ENCODE measurements around the gene KLF2.
"Not testable (repeated sequence)": the region's sequence is repeated elsewhere in the genome, so short reads cannot be mapped to it uniquely, and the experiment has no call there.

Gene KLF2

DNA sequence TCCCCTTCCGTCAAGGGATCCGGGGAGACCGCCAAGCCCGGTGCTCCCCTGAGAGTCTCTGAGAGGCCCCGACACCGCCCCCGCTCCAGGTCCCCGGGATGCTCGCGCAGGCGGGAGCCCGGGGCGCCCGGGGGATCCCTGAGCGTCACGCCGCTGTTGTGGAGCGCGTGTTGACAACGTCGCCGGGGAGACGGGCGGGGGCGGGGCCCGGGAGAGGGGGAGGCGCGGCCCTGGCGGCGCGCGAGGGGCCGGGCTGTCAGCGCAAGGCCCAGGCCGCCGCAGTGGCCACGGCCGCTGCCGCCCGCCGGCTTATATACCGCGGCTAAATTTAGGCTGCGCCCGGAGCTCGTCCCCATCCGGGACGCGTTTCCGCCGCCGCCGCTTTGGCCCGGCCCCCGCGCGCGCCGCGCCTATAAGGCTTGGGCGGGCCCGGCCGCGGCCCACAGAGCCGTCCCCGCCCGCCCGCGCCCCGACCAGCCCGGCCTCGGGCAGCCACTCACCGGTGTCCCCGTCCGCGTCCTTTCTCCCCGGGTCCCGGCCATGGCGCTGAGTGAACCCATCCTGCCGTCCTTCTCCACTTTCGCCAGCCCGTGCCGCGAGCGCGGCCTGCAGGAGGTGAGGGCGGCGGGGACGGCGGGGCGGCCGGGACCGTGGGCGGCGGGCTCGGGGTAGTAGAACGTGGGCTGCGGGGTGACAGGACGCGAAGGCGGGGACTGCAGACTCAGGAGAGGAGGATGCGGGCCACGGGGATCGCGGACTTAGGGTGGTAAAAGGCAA lies at the start of gene KLF2:
Gene KLF2, plus strand, starts transcription at position 443 of the 777 bp plus-strand sequence. Its CDS starts 98 bp downstream, at position 541.
- peak in 1 of 2 experiments; percentile 30 for DNase-seq

DNA sequence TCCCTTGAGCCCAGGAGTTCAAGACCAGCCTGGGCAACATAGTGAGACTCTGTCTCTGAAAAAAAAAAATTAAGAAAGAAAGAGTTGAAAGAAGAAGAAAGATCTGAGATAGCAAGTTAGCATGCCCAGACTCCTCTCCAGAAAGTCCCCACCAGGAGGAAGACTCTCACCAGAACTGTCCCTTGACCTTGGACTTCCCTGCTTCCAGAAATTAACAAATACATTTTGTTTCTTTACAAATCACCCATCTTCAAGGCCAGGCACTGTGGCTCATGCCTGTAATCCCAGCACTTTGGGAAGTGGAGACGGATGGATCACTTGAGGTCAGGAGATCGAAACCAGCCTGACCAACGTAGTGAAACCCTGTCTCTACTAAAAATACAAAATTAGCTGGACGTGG lies 44.3 kb upstream of the KLF2 start:
- no peak for DNase-seq

DNA sequence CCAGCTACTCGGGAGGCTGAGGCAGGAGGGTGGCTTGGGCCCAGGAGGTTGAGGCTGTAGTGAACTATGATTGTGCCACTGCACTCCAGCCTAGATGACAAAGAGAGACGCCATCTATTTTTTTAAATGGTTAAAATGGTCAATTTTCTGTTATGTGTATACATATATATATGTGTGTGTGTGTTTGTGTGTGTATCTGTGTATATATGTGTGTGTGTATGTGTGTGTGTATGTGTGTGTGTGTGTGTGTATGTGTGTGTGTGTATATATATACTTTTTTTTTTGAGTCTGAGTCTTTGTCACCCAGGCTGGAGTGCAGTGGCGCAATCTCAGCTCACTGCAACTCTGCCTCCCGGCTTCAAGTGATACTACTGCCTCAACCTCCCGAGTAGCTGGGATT lies 42.9 kb upstream of the KLF2 start:
- DNase-seq, result no peak

DNA sequence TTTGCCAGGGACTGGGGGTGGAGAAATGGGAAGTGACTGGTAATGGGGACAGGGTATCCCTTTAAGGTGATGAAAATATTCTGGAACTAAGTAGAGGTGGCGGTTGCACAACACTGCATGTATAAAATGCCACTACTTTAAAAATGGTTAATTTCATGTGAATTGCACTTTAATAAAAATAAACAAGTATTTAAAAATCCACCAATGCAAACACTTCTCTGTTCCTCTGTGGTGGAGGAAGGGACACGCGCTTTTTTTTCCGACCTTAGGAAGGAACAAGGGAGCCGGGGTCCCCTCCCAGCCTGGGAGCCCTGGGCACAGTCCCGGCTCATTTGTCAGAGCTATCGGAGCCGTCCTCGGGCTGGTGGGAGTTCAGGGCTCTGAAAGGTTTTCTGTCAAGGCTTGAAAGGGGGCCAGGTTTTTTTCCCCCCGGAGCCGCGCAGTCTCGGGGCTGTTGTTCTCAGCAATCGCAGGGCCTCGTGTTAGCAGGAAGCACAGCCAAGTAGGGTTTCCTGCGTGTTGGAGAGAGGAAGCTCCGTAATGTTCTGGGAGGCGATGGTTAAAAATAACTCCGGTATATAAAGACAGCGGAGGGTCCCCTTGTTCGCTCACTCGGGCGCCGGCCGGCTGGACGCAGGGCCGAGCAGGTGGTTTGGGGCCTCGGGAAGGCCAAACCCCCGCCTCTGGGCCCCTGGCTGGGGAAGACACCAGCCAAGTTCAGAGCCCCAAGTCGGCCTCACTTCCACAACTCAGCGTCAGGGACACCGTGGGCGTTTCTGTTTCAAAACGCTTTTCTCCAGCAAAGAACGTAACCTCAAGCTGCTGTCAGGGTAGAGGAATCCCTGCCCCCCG lies 41.2 kb upstream of the KLF2 start:
- peak; percentile 36 to 41 for DNase-seq

DNA sequence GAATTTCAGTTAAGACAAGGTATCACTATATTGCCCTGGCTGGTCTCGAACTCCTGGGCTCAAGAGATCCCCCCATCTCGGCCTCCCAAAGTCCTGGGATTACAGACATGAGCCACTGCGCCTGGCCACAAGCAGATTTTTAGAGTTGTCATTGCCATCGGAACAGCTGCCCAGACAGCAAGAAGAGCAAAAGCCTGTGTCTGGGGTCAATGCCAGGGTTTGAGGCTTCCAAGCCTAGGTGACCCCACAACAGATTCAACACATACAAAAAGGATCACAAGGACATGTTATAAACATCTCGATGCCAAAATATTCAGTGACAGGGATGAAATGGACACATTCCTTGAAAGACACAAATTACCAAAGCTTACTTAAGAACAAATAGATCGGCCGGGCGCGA lies 40.1 kb upstream of the KLF2 start:
- no peak for DNase-seq

DNA sequence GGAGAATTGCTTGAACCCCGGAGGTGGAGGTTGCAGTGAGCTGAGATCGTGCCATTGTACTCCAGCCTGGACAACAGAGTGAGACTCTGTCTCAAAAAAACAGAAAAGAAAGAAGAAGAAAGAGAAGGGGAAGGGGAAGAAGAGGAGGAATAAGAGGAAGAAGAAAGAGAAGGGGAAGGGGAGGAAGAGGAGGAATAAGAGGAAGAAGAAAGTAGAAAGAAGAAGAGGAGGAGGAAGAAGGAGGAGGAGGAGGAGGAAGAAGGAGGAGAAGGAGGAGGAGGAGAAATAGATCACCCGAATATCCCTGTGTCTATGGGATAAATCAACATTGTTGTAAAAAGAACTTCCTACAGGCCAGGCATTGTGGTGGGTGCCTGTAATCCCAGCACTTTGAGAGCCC lies 39.5 kb upstream of the KLF2 start:
- DNase-seq, result not testable (repeated sequence)

DNA sequence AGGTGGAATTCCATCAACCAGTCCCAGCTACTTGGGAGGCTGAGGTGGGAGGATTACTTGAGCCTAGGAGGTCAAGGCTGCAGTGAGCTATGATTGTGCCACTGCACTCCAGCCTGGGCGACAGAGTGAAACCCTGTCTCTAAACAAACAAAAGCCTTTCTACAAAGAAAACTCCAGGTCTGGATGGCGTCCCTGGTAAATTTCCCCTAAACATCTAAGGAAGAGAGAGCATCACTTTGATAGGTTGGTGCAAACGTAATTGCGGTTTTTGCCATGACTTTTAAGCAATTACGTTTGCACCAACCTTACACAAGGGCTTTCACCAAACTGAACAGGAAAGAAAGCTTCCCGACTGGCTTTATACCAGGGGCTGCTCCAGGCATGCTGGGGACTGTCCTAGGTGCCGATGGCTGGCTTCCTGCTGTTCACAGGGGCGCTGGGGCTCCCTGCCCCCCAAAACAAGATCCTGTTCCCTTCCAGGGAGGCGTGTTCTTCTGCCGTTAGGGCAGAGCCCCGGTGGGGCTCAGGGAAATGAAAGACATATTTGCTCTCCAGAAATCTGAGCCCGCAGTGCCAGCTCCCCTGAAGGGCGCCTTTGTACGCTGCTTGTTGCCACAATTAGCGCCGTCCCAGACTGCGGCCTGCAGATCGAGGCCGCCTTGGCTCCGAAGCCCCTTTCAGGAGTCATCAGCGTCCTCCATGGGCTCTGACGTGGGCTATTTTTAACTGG lies 38.7 kb upstream of the KLF2 start:
- DNase-seq, result no peak

DNA sequence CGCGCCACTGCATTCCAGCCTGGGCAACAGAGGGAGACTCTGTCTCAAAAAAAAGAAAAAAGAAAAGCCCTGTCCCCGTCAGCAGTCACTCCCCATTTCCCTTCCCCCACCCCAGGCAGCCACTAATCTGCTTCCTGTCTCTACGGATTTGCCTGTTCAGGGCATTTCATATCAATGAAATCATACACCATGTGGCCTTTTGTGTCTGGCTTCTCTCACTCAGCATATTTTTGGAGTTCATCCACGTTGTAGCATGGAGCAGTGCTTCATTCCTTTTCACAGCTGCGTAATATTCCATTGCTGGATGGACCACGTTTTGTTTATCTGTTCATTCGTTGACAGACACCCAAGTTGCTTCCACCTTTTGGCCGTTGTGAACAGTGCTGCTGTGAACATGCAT lies 36.1 kb upstream of the KLF2 start:
- DNase-seq, result no peak

DNA sequence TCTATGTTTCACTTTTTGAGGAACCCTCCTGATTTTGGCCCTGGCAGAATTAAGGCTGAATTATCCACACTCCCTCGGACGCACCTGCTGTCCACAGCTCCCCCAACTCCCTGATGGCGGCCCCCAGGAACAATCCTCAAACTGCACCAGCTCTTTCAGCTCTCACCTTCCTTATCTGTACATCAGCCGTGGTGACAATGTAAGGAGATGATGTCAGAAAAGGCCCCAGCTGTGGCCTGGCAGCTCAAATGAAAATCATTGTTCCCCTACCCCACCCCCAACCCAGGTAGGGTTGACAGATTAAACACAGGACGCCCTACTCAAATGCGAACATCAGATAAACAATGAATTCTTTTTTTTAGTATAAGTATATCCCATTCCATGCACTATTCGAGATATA lies 35.0 kb upstream of the KLF2 start:
- no peak for DNase-seq

DNA sequence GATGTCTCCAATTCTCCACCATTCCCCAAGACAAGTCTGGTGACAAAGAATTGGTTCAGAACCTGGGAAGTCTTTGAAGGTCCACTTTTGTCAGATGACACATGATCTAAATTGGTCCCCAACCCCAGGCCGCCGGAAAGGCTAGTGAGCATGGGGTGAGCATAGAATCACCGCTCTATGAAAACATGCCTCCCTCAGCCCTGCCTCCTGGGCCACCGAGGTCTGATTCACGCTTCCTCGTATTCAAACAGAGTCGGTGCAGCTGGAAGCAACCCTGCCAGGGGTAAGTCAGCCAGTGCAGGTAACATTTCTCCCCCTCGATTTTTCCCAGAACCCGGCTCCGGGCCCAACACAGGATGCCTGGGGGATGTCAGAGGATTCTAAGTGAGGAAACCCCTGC lies 33.9 kb upstream of the KLF2 start:
- DNase-seq, result no peak

DNA sequence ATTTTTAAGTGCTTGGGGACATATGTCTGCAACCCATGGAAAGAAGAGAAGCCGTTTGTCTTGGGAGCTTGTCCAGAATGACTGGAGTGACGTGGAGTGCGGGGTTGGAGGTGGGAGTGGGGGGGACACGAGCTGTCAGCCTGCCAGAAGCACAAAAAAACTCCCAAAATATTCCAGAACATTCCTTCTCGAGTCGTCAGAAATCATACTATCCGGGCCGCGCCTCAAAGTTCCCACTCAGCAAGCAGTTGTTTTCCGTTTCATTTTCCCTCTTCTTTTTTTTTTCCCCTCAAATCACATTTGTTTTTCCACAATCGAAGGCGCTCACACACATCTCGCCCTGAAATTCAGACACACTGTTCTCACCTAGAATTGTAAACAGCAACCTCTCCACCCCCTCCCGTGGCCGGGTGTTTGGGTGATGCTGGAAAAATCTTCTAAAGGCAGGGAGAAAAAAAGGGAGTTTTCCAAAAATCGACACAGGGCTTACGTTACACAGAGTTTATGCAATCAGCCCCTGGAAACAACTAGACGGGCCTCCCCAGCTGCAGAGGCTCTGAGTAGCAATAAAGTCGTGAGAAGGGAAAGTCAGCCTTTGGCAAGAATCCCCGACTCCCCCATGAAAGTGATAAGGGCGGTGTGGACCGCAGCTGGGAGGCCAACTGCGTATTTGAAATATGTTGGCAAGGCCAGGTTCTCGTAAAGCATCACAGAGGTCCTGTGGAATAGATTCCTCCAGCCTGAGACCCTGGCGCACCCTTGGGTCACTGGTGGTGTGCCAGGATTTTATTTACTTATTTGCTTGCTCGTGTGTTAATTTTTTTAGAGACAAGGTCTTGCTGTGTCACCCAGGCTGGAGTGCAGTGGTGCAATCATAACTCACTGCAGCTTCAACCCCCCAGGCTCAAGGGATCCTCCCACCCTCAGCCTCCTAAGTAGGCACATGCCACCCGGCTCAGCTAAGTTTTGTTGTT lies 31.2 kb upstream of the KLF2 start:
- DNase-seq, result no peak

DNA sequence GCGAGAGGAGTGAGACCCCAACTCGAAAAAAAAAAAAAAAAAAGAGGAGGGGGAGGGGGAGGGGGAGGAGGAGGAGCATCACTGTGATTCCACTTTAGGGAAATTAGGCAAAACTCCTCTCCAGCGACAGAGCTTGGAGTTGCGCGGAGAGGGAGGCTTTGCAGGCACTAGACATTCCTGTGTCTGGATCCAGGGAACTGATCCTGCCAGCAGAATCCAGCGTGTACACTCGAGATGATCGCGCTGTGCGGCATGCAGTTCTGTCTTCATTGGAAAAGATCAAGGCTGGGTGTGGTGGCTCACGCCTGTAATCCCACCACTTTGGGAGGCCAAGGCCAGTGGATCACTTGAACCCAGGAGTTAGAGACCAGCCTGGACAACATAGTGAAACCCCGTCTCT lies 29.6 kb upstream of the KLF2 start:
- DNase-seq, result no peak

DNA sequence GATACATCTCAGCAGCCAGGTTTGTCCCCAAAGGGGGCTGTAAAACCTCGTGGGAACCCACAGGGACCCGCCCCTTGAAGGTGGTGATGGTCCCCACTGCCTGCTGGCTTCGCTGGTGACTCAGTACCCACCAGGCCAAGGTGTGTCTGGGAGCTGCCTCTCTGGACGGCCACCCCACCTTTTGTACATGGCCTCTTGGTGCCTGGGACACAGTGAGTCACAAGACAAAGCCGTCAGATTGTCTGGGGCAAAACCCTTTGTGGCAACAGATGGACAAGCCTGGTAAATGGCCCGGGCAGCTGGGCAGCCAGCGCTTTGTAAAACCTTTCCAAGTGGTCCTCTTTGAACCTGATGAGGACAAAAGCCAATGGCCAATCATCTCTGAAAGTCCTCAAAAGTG lies 27.9 kb upstream of the KLF2 start:
- no peak for DNase-seq

DNA sequence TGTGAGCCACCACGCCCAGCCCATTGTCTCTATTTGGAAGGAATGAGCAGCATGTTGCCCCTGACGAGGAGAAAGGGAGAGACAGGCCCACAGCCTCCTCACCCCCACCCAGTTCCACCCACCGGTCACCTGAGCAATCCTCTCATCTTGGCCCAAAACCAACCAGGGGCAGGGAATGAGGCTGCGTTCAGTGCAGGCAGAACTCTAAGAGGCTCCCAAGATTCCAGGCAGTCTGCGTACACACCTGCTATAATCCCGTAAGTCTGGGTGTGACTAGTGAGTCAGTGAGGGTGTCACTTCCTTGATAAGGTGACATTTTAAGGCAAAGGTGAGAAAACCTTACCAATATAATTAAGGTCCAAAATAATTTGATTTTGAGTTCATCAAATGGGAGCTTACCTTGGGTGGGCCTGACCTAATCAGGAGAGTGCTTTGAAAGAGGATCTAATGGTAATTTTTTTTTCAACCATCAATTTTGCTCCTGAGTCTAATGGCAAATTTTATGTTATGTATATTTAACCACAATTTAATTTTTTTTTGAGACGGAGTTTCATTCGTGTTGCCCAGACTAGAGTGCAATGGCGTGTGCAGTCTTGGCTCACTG lies 26.9 kb upstream of the KLF2 start:
- DNase-seq, result no peak

DNA sequence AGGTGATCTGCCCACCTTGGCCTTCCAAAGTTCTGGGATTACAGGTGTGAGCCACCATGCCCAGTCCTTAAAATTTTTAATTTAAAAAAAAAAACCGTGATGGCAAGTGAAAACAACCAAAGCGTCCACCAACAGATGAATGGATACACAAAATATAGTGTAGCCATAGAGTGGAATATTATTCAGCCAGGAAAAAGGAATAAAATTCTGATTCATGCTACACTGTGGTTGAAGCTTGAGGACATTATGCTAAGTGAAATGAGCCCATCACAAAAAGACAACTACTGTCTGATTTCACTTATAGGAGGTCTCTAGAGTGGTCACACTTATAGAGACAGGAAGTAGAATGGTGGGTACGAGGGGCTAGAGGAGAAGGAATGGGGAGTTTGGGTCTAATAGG lies 26.3 kb upstream of the KLF2 start:
- no peak for DNase-seq

DNA sequence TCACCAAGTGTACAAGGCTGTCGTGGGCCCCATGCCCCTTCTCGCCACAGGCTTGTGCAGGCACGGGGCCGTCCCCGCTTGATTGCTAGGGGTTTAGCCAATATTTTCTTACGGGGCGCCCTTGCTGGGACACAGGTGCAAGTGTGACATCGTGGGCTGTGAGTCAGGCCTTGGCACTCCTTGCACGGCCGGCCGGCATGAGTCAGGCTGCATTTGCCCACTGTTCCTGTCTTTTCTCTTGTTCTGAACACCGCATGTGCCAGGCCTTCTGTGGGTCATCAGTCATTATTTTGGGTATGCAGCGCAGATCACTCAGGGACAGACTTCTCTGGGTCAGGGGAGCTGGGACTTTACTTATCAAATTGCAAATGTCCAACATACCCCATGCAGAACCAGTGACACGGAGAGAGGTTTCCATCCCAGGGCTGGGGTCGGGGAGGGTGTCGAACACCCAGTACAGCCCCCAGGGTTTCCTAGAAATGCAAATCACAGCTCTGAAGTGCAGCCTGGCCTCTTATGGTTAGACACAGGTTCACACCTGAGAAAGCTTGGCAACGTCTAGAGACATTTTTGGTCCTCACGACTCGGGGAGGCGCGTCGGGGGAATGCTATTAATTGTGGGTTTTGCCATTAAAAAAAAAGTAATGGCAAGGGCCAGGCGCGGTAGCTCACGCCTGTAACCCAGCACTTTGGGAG lies 22.5 kb upstream of the KLF2 start:
- no peak for DNase-seq

DNA sequence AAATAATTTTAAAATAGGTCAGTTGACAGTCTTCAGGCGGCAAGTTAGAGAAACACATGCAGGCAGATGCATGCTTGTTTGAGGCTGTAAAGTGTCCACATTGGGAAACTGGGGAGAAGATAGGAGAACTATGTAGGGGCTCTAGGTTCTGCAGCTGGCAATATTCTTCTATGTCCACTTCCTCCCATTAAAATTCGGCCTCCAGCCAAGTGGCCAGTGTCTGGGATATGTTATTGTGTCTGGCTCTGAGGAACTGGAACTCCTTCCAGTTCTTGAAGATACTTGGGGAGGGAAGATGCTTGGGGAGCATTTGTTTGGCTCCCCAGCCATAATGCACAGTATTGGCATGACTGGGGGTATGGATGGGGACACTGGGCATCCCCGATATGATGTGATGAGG lies 20.9 kb upstream of the KLF2 start:
- DNase-seq, result no peak

DNA sequence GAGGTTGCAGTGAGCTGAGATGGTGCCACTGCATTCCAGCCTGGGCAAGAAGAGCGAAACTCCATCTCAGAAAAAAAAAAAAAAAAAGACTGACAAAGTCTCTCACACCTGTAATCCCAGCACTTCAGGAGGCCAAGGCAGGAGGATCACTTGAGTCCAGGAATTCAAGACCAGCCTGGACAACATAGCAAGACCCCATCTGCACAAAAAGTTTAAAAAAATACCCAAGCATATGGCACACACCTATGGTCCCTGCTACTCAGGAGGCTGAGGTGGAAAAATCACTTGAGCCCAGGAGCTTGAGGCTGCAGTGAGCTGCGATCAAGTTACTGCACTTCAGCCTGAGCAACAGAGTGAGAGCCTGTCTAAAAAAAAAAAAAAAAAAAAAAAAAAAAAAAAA lies 20.1 kb upstream of the KLF2 start:
- not testable (repeated sequence) for DNase-seq

DNA sequence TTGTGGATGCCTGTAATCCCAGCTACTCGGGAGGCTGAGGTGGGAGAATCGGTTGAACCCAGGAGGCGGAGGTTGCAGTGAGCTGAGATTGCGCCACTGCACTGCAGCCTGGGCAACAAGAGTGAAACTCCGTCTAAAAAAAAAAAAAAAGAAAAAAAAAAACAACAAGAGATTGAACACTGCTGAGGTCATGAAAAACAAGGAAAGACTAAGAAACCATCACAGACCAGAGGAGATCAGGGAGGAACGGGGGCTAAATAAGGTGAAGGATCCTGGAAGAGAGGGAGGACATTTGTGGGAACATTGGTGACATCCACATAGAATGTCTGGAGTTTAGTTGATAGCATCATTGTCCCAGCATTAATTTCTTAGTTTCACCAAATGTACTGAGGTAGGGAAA lies 19.6 kb upstream of the KLF2 start:
- not testable (repeated sequence) for DNase-seq

DNA sequence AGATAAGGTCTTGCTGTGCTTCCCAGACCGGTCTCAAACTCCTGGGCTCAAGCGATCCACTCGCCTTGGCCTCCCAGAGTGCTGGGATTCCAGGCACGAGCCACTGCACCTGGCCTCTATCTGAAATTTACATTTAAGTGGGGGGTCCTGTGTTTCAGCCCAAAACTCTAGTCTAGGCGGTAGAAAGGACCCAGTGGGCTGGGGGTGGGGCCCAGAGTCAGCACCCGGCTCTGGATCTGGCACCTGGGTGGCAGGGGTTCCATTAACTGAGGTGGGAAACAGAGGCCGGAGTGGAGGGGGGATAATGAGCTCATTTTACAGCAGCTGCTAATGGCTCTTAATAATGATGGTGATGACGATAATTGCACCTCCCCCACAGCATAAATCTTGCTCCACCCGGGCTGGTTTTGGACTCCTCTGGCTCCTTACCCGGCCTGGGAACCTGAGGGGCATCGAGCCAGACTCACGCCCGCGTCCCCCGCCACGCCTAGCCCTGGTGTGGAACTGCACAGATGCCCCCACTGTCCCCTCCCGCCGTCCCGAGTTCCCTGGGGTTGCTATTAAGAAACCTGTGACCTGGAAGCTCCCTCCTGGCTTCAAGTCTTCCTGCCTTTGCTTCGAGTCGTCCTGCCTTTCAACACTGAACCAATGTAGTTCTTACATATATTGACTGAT lies 17.8 kb upstream of the KLF2 start:
- no peak for DNase-seq

DNA sequence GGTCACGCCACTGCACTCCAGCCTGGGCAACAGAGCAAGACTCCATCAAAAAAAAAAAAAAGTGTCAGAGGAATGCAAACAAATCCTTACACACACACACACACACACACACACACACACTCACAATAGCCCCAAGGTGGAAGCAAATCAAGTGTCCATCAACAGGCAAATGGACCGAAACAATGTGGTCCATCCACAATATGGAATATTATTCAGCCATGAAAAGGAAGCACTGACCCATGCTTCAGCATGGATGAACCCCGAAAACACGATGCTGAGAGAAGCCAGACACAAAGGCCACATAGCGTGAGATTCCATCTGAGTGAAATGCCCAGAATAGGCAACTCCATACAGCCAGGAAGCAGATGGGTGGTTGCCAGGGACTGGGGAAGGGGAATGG lies 16.5 kb upstream of the KLF2 start:
- no peak for DNase-seq

Data from AML-193 (cell line).